Spleen (tissue), 11 donors: Measurements from ENCODE around the gene ZNF267. TPM values are rescaled to one million over a fixed set of nuclear protein-coding genes. Genes with fewer than 3 reads are reported as not detected.

Experiments
- polyA plus RNA-seq, 3 donors: library from polyadenylated mRNA; stranded (reverse); fragments of 200-250 nt; gene quantifications; one replicate each; pipeline ENCODE4 v1.2.1, GENCODE V29; 2013
- small RNA-seq, 4 donors: library from RNA; depleted of rRNA; stranded (forward); fragments of <200 nt; gene quantifications; one replicate each; pipeline ENCODE3, GENCODE V24; 2016
- total RNA-seq, 7 donors: library from RNA; depleted of rRNA in 3 of 7; stranded (reverse); fragments of >200 nt in 3 of 7; fragmentation: NEBNext Ultra II Directional in 4 of 7; extraction: Animal tissue kit (Norgen Biotek cat#: 25700) in 4 of 7; gene quantifications; one replicate each; pipeline versions ENCODE4 v1.1.0 to v1.2.1, GENCODE V29; 2016 to 2021
- donor health status: healthy with polysubstance abuse.
- donor health status: DM: no; HTN: no; CAD: no; lungs with moderate emphysema.
- donor health status: DM: no; HTN: no; CAD: no.
- donor health status: Bipolar disorder and iron deficiency.
- donor health status: healthy.
- donor health status: DM: no; HTN: no; CAD: no.
- donor health status: DM: yes; HTN: yes; CAD: no.

The ZNF267 gene
- total and polyA plus RNA-seq, 10 donors: 9.0 to 50.6 (median 37.7) TPM

Small RNAs within 50 kb of the gene (small RNA-seq; reads per million reads assigned to genes)
- gene AC034105.2 (0 reads per million in 4 donors), gene AC034105.4 (0 reads per million in 4 donors)
